Measurements from ENCODE around the gene NOC4L. TPM values are rescaled to one million over a fixed set of nuclear protein-coding genes. Genes with fewer than 3 reads are reported as not detected.

Gene NOC4L
- total RNA-seq (10 to 100 TPM in 4 of 9 donors, 1 to 10 TPM in 5; 7.9 to 14.5 (median 9.6) TPM), polyA plus RNA-seq (10 to 100 TPM; 10.9 to 21.1 TPM)
- long read RNA-seq, donor 1, transcript NOC4L-201 (15 exons, 1,632 nt), result major isoform, 11 of 16 reads
- long read RNA-seq, donor 1, partial matches to known transcripts, result 3 of 16 reads
- long read RNA-seq, donor 1, other reads (novel, unspliced or antisense), result 1 of 16 reads
- long read RNA-seq, donor 2, transcript NOC4L-201 (15 exons, 1,632 nt), result major isoform, 91 of 109 reads
- long read RNA-seq, donor 2, partial matches to known transcripts, result 2 of 109 reads
- long read RNA-seq, donor 2, other reads (novel, unspliced or antisense), result 14 of 109 reads
- long read RNA-seq, donor 3, transcript NOC4L-201 (15 exons, 1,632 nt), result major isoform, 9 of 21 reads
- long read RNA-seq, donor 3, partial matches to known transcripts, result 3 of 21 reads
- long read RNA-seq, donor 3, other reads (novel, unspliced or antisense), result 6 of 21 reads

GRCh38 chr12:132144115-132144809 lies at the start of gene NOC4L, which contains the start of gene DDX51:
Gene NOC4L, plus strand, starts transcription at chr12:132144457. Its CDS starts 32 bp downstream, at chr12:132144489.
Gene DDX51, minus strand, starts transcription at chr12:132144319. Its CDS starts 23 bp downstream, at chr12:132144296.
- peak; percentile 80 to 94 (median 89) for ATAC-seq
- H3K9me3 ChIP-seq, result no peaks in the 10 kb centered on the region
- DNase-seq, result peak; percentile 93 to 96 (median 96)
- 0 to 1% (median 0%) methylated on average over 6 to 100 of the region's 100 CpGs for WGBS, 4 donors
- no peaks in the 10 kb centered on the region for H3K27me3 ChIP-seq
- H3K27ac ChIP-seq, result peak within 1 kb of the TSS in 11 of 12 donors; percentile 58 to 91 (median 84)
- intact Hi-C loops (cut with DNase I), result no loop called here
- H3K4me1 ChIP-seq, result peaks cover 3 to 32% (median 21%) of the 10 kb centered on the region in 12 donors
- H3K36me3 ChIP-seq, result peaks cover 0 to 51% (median 31%) of the 10 kb centered on the region in 9 donors
- TF ChIP-seq POLR2A (IDR thresholded peaks at IDR 0.05), result peak in 1 of 2 donors; percentile 81
- TF ChIP-seq, protein P1, sequence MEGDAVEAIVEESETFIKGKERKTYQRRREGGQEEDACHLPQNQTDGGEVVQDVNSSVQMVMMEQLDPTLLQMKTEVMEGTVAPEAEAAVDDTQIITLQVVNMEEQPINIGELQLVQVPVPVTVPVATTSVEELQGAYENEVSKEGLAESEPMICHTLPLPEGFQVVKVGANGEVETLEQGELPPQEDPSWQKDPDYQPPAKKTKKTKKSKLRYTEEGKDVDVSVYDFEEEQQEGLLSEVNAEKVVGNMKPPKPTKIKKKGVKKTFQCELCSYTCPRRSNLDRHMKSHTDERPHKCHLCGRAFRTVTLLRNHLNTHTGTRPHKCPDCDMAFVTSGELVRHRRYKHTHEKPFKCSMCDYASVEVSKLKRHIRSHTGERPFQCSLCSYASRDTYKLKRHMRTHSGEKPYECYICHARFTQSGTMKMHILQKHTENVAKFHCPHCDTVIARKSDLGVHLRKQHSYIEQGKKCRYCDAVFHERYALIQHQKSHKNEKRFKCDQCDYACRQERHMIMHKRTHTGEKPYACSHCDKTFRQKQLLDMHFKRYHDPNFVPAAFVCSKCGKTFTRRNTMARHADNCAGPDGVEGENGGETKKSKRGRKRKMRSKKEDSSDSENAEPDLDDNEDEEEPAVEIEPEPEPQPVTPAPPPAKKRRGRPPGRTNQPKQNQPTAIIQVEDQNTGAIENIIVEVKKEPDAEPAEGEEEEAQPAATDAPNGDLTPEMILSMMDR (IDR thresholded peaks at IDR 0.05), result no peak
- H3K4me3 ChIP-seq, result peak within 1 kb of the TSS; percentile 77 to 99 (median 92)

- Histone ChIP-seq H3K27ac (no peak overlapping the region), H3K4me3 (no peak overlapping the region), H3K4me1 (no peaks in the 10 kb centered on the region), H3K36me3 (peaks cover 0 to 58% (median 24%) of the 10 kb centered on the region in 9 donors), H3K27me3 (no peaks in the 10 kb centered on the region), H3K9me3 (no peaks in the 10 kb centered on the region)
- no peak for ATAC-seq
- no peak for DNase-seq
- TF ChIP-seq POLR2A (IDR thresholded peaks at IDR 0.05), result no peak
- TF ChIP-seq, protein P1 (IDR thresholded peaks at IDR 0.05), result no peak
- 93 to 99% (median 97%) methylated on average over 11 of the region's 11 CpGs for WGBS, 4 donors
- intact Hi-C loops (cut with DNase I), result no loop called here
These were observed 48.5 kb upstream of the NOC4L start for GRCh38 chr12:132095520-132096409.

- WGBS, 4 donors, result 86 to 93% (median 87%) methylated on average over 12 of the region's 12 CpGs
- H3K4me3 ChIP-seq, result no peak overlapping the region
- DNase-seq, result no peak
- no peaks in the 10 kb centered on the region for H3K4me1 ChIP-seq
- intact Hi-C loops (cut with DNase I), result no loop called here
- H3K27ac ChIP-seq, result no peak overlapping the region
- no peaks in the 10 kb centered on the region for H3K27me3 ChIP-seq
- no peaks in the 10 kb centered on the region for H3K9me3 ChIP-seq
- peak in 1 of 4 donors; percentile 25 for ATAC-seq
- H3K36me3 ChIP-seq, result peaks cover 0 to 28% (median 11%) of the 10 kb centered on the region in 9 donors
- TF ChIP-seq, protein P1 (IDR thresholded peaks at IDR 0.05), result no peak
- TF ChIP-seq POLR2A (IDR thresholded peaks at IDR 0.05), result no peak
These were observed 44.5 kb upstream of the NOC4L start for GRCh38 chr12:132099739-132100138.
